Gastroesophageal sphincter (tissue), 4 donors: ENCODE measurements around the gene FYCO1. TPM values are rescaled to one million over a fixed set of nuclear protein-coding genes. Genes with fewer than 3 reads are reported as not detected.

Source experiments
- ATAC-seq: fragments of 150-250 bp; one replicate; pipeline ENCODE4 v1.9.1; 2016; ENCODE audit warnings: mild to moderate bottlenecking, moderate library complexity
- H3K27ac ChIP-seq, 4 donors: fragments of 200-600 bp; sonication (generic) in 3 of 4; 1 replicate in 3 of 4; 2 replicates in 1 of 4; pipeline ENCODE4 v1.5.1; 2016 to 2019
- H3K27me3 ChIP-seq: fragments of 200-600 bp; sonication (generic); one replicate; pipeline ENCODE4 v1.5.1; 2019
- H3K36me3 ChIP-seq, 2 donors: fragments of 200-600 bp; sonication (generic); one replicate each; pipeline ENCODE4 v1.5.1; 2019; ENCODE audit warnings: control low read depth in 1 of 2
- H3K4me1 ChIP-seq, 3 donors: fragments of 200-600 bp; sonication (generic); 1 replicate in 2 of 3; 2 replicates in 1 of 3; pipeline ENCODE4 v1.5.1; 2016 to 2019; ENCODE audit warnings: control low read depth in 2 of 3
- H3K4me3 ChIP-seq, 2 donors: fragments of 200-600 bp; sonication (generic); one replicate each; pipeline ENCODE4 v1.5.1; 2019; ENCODE audit warnings: mild to moderate bottlenecking in 1 of 2, moderate library complexity in 1 of 2
- H3K9me3 ChIP-seq, 3 donors: fragments of 200-600 bp; sonication (generic); one replicate each; pipeline ENCODE4 v1.5.1; 2017 to 2019; ENCODE audit warnings: control low read depth in 2 of 3
- CTCF ChIP-seq, 4 experiments: fragments of 200-600 bp in 2 of 4; fragments of 450-650 bp in 2 of 4; sonication (generic) in 1 of 4; IDR thresholded peaks; one replicate each; pipeline ENCODE4 v1.5.1; 2017 to 2019; ENCODE audit warnings: antibody characterized with exemption in 4 of 4, mild to moderate bottlenecking in 2 of 4, moderate library complexity in 2 of 4
- EP300 ChIP-seq: sonication (generic); formaldehyde crosslinking; IDR thresholded peaks from one replicate; pipeline ENCODE4 v1.6.1; 2017; ENCODE audit warnings: antibody characterized with exemption, mild to moderate bottlenecking
- POLR2A ChIP-seq, 2 donors: fragments of 450-650 bp; IDR thresholded peaks; one replicate each; pipeline ENCODE4 v1.6.1; 2017; ENCODE audit warnings: antibody characterized with exemption in 2 of 2, mild to moderate bottlenecking in 2 of 2, moderate library complexity in 1 of 2
- POLR2AphosphoS5 ChIP-seq: sonication (generic); formaldehyde crosslinking; IDR thresholded peaks from one replicate; pipeline ENCODE4 v1.6.1; 2017; ENCODE audit warnings: antibody characterized with exemption
- WGBS, 2 donors: methylation state at CpG; one replicate each; pipeline ENCODE4 v1.1.5; 2018; ENCODE audit warnings: low coverage in 1 of 2; 5-methylcytosine and 5-hydroxymethylcytosine counted together
- total RNA-seq, 4 donors: library from RNA; depleted of rRNA; stranded (reverse); fragments of >200 nt; gene quantifications; one replicate each; pipeline ENCODE4 v1.1.0, GENCODE V29; 2016

The FYCO1 gene
- total RNA-seq, 4 donors from 2014 or later, result 66.8 to 144 (median 97.3) TPM

GRCh38 chr3:45938043-45938435, 57.6 kb downstream of the FYCO1 start:
- no peaks in the 10 kb centered on the region for H3K27me3 ChIP-seq
- TF ChIP-seq CTCF (IDR thresholded peaks at IDR 0.05), result no peak
- TF ChIP-seq EP300, result no peak
- no peak for TF ChIP-seq POLR2AphosphoS5
- TF ChIP-seq POLR2A (IDR thresholded peaks at IDR 0.05), result no peak
- no peaks in the 10 kb centered on the region for H3K9me3 ChIP-seq
- no peak overlapping the region for H3K4me3 ChIP-seq
- no peak overlapping the region for H3K27ac ChIP-seq
- peaks cover 0 to 69% of the 10 kb centered on the region in 2 donors for H3K36me3 ChIP-seq
- no peak for ATAC-seq
- peaks cover 0 to 17% (median 0%) of the 10 kb centered on the region in 3 donors for H3K4me1 ChIP-seq
- WGBS, 2 donors, result 96% methylated on average over 2 of the region's 4 CpGs; no CpG with 5 or more reads in 1 of the 2 donors

GRCh38 chr3:45937206-45938042, 58.2 kb downstream of the FYCO1 start:
- Histone ChIP-seq H3K27me3 (no peaks in the 10 kb centered on the region), H3K36me3 (peaks cover 0 to 69% of the 10 kb centered on the region in 2 donors), H3K4me3 (no peak overlapping the region), H3K27ac (no peak overlapping the region), H3K9me3 (no peaks in the 10 kb centered on the region), H3K4me1 (peaks cover 0 to 17% (median 0%) of the 10 kb centered on the region in 3 donors)
- 70 to 88% methylated on average over 2 to 4 of the region's 8 CpGs for WGBS, 2 donors
- TF ChIP-seq EP300, result no peak
- TF ChIP-seq POLR2AphosphoS5, result no peak
- TF ChIP-seq CTCF (IDR thresholded peaks at IDR 0.05), result no peak
- no peak for TF ChIP-seq POLR2A (IDR thresholded peaks at IDR 0.05)
- no peak for ATAC-seq

- peaks cover 0 to 10% (median 0%) of the 10 kb centered on the region in 3 donors for H3K4me1 ChIP-seq
- H3K4me3 ChIP-seq, result no peak overlapping the region
- H3K36me3 ChIP-seq, result peaks cover 0 to 74% of the 10 kb centered on the region in 2 donors
- H3K27me3 ChIP-seq, result no peaks in the 10 kb centered on the region
- WGBS, 2 donors, result 67 to 69% methylated on average over 1 to 4 of the region's 9 CpGs
- ATAC-seq, result no peak
- H3K9me3 ChIP-seq, result no peaks in the 10 kb centered on the region
- H3K27ac ChIP-seq, result no peak overlapping the region
- TF ChIP-seq EP300 (no peak), POLR2A (IDR thresholded peaks at IDR 0.05) (no peak), CTCF (IDR thresholded peaks at IDR 0.05) (no peak), POLR2AphosphoS5 (no peak)
These were observed 59.4 kb downstream of the FYCO1 start for GRCh38 chr3:45936261-45936660.

DNA sequence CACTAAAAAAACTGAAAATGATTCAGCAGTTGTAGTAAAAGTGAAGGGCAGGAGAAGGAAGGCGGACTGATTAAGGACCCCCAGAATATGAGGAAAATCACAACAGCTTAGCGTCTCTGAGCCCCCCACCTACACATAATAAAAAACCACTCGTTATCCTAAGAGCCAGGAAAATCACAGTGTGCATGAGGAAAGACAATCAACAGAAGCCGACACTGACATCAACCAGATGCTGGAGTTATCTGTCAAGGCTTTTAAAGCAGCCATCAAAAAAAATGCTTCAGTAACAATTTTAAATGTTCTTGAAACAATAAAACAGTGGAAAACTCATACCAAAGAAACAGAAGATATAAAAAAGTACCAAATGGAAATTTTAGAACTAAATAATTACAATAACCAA, 62.0 kb downstream of the FYCO1 start:
- no peaks in the 10 kb centered on the region for H3K9me3 ChIP-seq
- H3K27ac ChIP-seq, result no peak overlapping the region
- no peak overlapping the region for H3K4me3 ChIP-seq
- H3K36me3 ChIP-seq, result peaks cover 0 to 100% of the 10 kb centered on the region in 2 donors
- no peak for ATAC-seq
- 56 to 63% methylated on average over 1 to 4 of the region's 4 CpGs for WGBS, 2 donors
- peaks cover 0 to under 1% (median 0%) of the 10 kb centered on the region in 3 donors for H3K4me1 ChIP-seq
- TF ChIP-seq CTCF (IDR thresholded peaks at IDR 0.05) (no peak), POLR2A (IDR thresholded peaks at IDR 0.05) (no peak), EP300 (no peak), POLR2AphosphoS5 (no peak)
- H3K27me3 ChIP-seq, result no peaks in the 10 kb centered on the region

- ATAC-seq, result no peak
- no peak for TF ChIP-seq CTCF (IDR thresholded peaks at IDR 0.05)
- no peaks in the 10 kb centered on the region for H3K27me3 ChIP-seq
- WGBS, 2 donors, result 95% methylated on average over 3 to 4 of the region's 4 CpGs
- no peaks in the 10 kb centered on the region for H3K4me1 ChIP-seq
- H3K9me3 ChIP-seq, result no peaks in the 10 kb centered on the region
- peaks cover 0 to 100% of the 10 kb centered on the region in 2 donors for H3K36me3 ChIP-seq
- no peak overlapping the region for H3K4me3 ChIP-seq
- no peak overlapping the region for H3K27ac ChIP-seq
These were observed 63.5 kb downstream of the FYCO1 start for GRCh38 chr3:45932112-45932511.
